ENCODE measurements around the gene GMPPA. TPM values are rescaled to one million over a fixed set of nuclear protein-coding genes. Genes with fewer than 3 reads are reported as not detected.

GMPPA gene
- total and polyA plus RNA-seq, 9 of the 15 experiments (the other 6 are each of a cell fraction or from before 2014, with no cell fraction given) = 7.0 to 101 (median 66.7) TPM

DNA sequence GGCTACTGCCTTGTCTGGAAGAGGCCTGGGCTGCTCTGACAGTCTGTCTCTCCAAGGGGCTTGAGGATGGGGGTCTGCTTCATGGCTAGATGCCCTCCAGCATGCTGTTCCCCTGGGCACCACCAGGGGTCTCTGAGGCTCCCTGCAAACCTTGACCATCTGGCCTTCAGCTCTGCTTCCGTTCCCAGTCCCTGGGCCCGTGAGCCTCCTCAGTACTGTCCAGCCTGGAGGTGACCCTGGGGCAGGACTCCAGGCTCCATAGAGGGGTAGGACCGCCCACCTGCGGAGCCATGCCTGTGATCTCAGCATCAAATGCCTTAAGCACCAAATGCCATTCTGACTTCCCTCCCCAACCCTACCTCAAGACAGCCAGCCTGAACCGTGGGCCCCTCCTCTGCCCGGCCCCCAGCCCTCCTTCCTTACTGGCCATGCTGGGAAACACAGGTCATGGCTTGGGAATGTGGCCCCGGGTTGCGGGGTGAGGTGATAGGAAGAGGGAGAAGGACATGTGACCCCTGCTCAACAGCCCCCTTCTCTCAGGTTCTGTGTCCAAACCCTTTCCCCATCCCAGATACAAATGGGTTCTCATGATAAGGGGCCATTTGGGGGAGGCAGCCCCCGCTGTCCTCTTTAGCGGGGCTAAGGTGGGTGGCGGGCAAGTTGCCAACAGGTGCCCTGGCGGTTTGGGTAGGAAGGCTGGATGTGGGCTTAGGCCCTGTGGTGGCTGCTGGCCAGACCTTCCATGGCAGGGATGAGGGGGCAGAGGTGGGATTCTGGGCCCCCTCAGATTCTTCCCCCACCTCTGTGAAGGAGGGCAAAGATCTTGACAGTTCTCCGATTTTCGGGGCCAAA, 39.0 kb upstream of the GMPPA start:
- FAIRE-seq (peak; percentile 91), DNase-seq (ENCODE audit: extremely low read depth in 1 of 4, low spot score in 3 of 4) (peak; percentile 71 to 83 (median 76)), ATAC-seq (peak; percentile 92)
- intact Hi-C loops (cut with micrococcal nuclease) (loop anchor here (1.0 to 2.0 kb wide), 2 partner anchors 17 to 71 kb away; no protein-coding TSS in a partner anchor), in situ Hi-C loops (cut with MboI) (no loop called here)
- Histone ChIP-seq H3K79me2 (ENCODE audit: control insufficient read depth, insufficient read depth, low read length) (no peaks in the 10 kb centered on the region), H3K27me3 (ENCODE audit: control insufficient read depth in 2 of 2, insufficient read depth in 2 of 2, low read length in 2 of 2) (no peaks in the 10 kb centered on the region), H3K4me3 (no peak overlapping the region), H2AFZ (ENCODE audit: low read depth, low read length) (peak overlapping the region; percentile 71; the same call in 1 of the 2 replicates), H3K27ac (ENCODE audit: extremely low read depth, low read depth, low read length) (peak overlapping the region; percentile 23; the same call in 1 of the 3 replicates), H3K4me1 (replicated peaks in 1 of 2; ENCODE audit: control insufficient read depth in 2 of 2, insufficient read depth in 2 of 2, low read length in 2 of 2) (peaks cover 20 to 31% of the 10 kb centered on the region in 2 experiments), H3K4me2 (ENCODE audit: insufficient read depth, low read length) (peak overlapping the region; percentile 24; the same call in 1 of the 2 replicates), H4K20me1 (replicated peaks; ENCODE audit: control insufficient read depth, insufficient read depth, low read length) (no peaks in the 10 kb centered on the region), H3K9me1 (ENCODE audit: control insufficient read depth, insufficient read depth, low read length) (no peaks in the 10 kb centered on the region), H3K36me3 (ENCODE audit: control insufficient read depth, insufficient read depth, low read length) (no peaks in the 10 kb centered on the region), H3K9ac (ENCODE audit: insufficient read depth in 1 of 2, low read depth in 2 of 2, low read length in 2 of 2) (peak overlapping the region; percentile 23 to 63; a peak in 2 of 4 replicates), H3K9me3 (replicated peaks; ENCODE audit: control insufficient read depth, insufficient read depth, low read depth, low read length) (no peaks in the 10 kb centered on the region)
- 30% methylated on average over 9 of the region's 14 CpGs for WGBS (ENCODE audit: insufficient coverage, low coverage, missing lambda C conversion rate)
- BruUV-seq (replicated peaks) = no TSS peak
- ChIA-PET CTCF (ENCODE audit: low intra/inter-chr PET ratio) (interaction anchor here (1.2 to 1.6 kb wide), 3 partner anchors 17 to 71 kb away, joined by 3 to 11 read pairs (median 7); no protein-coding TSS in a partner anchor), POLR2A (interaction anchor here (0.6 to 2.0 kb wide), 3 partner anchors 70 to 320 kb away, joined by 3 to 4 read pairs (median 4); no protein-coding TSS in a partner anchor)
- TF ChIP-seq, protein P1, sequence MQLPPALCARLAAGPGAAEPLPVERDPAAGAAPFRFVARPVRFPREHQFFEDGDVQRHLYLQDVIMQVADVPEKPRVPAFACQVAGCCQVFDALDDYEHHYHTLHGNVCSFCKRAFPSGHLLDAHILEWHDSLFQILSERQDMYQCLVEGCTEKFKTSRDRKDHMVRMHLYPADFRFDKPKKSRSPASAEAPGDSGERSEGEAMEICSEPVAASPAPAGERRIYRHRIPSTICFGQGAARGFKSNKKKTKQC (CRISPR knock-in tag; IDR thresholded peaks at IDR 0.05) = no peak
- TF ChIP-seq, protein P2, sequence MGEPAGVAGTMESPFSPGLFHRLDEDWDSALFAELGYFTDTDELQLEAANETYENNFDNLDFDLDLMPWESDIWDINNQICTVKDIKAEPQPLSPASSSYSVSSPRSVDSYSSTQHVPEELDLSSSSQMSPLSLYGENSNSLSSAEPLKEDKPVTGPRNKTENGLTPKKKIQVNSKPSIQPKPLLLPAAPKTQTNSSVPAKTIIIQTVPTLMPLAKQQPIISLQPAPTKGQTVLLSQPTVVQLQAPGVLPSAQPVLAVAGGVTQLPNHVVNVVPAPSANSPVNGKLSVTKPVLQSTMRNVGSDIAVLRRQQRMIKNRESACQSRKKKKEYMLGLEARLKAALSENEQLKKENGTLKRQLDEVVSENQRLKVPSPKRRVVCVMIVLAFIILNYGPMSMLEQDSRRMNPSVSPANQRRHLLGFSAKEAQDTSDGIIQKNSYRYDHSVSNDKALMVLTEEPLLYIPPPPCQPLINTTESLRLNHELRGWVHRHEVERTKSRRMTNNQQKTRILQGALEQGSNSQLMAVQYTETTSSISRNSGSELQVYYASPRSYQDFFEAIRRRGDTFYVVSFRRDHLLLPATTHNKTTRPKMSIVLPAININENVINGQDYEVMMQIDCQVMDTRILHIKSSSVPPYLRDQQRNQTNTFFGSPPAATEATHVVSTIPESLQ (CRISPR knock-in tag; IDR thresholded peaks at IDR 0.05) = no peak
- peak in 1 of 2 experiments; percentile 38; a peak in 1 of 4 replicates for TF ChIP-seq RCOR1 (IDR thresholded peaks at IDR 0.05; ENCODE audit: borderline replicate concordance in 1 of 2, low read depth in 2 of 2, low read length in 2 of 2)
- no peak for TF ChIP-seq NCOA6 (IDR thresholded peaks at IDR 0.05)
- peak; percentile 50; the same call in 1 of the 2 replicates for TF ChIP-seq ETV5 (CRISPR knock-in tag; IDR thresholded peaks at IDR 0.05; ENCODE audit: low read depth)
- no peak for TF ChIP-seq NR1H2 (CRISPR knock-in tag; IDR thresholded peaks at IDR 0.05)
- TF ChIP-seq, protein P3, sequence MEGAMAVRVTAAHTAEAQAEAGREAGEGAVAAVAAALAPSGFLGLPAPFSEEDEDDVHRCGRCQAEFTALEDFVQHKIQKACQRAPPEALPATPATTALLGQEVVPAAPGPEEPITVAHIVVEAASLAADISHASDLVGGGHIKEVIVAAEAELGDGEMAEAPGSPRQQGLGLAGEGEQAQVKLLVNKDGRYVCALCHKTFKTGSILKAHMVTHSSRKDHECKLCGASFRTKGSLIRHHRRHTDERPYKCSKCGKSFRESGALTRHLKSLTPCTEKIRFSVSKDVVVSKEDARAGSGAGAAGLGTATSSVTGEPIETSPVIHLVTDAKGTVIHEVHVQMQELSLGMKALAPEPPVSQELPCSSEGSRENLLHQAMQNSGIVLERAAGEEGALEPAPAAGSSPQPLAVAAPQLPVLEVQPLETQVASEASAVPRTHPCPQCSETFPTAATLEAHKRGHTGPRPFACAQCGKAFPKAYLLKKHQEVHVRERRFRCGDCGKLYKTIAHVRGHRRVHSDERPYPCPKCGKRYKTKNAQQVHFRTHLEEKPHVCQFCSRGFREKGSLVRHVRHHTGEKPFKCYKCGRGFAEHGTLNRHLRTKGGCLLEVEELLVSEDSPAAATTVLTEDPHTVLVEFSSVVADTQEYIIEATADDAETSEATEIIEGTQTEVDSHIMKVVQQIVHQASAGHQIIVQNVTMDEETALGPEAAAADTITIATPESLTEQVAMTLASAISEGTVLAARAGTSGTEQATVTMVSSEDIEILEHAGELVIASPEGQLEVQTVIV (CRISPR knock-in tag; IDR thresholded peaks at IDR 0.05; ENCODE audit: borderline replicate concordance) = no peak
- TF ChIP-seq STAT5A (IDR thresholded peaks at IDR 0.05; ENCODE audit: borderline replicate concordance, low read length) = no peak
- TF ChIP-seq NCOA2 (IDR thresholded peaks at IDR 0.05; ENCODE audit: partially characterized antibody in 2 of 2) = no peak
- TF ChIP-seq CSDE1 (IDR thresholded peaks at IDR 0.05) = no peak

Measured in K562 (cell line).